Liver (tissue), 9 donors: Measurements from ENCODE around the gene AMOTL1. TPM values are rescaled to one million over a fixed set of nuclear protein-coding genes. Genes with fewer than 3 reads are reported as not detected.

Source experiments
- DNase-seq: peaks from one replicate; pipeline ENCODE4 v3.0.0-alpha.2; 2017; ENCODE audit warnings: low spot score
- H3K27ac ChIP-seq, 2 donors: one replicate each; pipeline ENCODE4 v1.7.0; 2013; ENCODE audit warnings: inconsistent platforms in 2 of 2, low read length in 2 of 2, control low read depth in 1 of 2, low read depth in 1 of 2, mild to moderate bottlenecking in 1 of 2
- H3K27me3 ChIP-seq, 4 donors: one replicate each; pipeline versions ENCODE4 v1.6.1 to v1.7.0; 2013; ENCODE audit warnings: low read length in 3 of 4, inconsistent platforms in 1 of 4, mild to moderate bottlenecking in 1 of 4, moderate library complexity in 1 of 4; ENCODE audit not compliant: control insufficient read depth in 4 of 4, insufficient read depth in 4 of 4
- H3K36me3 ChIP-seq, 4 donors: one replicate each; pipeline versions ENCODE4 v1.6.1 to v1.7.0; 2013; ENCODE audit warnings: low read length in 3 of 4, mild to moderate bottlenecking in 3 of 4, low read depth in 1 of 4, moderate library complexity in 1 of 4; ENCODE audit not compliant: control insufficient read depth in 4 of 4, insufficient read depth in 3 of 4
- H3K4me1 ChIP-seq, 4 donors: one replicate each; pipeline versions ENCODE4 v1.6.1 to v1.7.0; 2013; ENCODE audit warnings: low read length in 3 of 4, mild to moderate bottlenecking in 3 of 4, moderate library complexity in 1 of 4; ENCODE audit not compliant: control insufficient read depth in 4 of 4, insufficient read depth in 4 of 4
- H3K4me3 ChIP-seq, 3 donors: one replicate each; pipeline versions ENCODE4 v1.6.1 to v1.7.0; 2013; ENCODE audit warnings: low read length in 3 of 3, control low read depth in 1 of 3, low read depth in 1 of 3, mild to moderate bottlenecking in 1 of 3
- H3K9ac ChIP-seq, 2 donors: one replicate each; pipeline ENCODE4 v1.7.0; 2013; ENCODE audit warnings: low read length in 2 of 2, mild to moderate bottlenecking in 2 of 2, moderate library complexity in 2 of 2, control low read depth in 1 of 2, low read depth in 1 of 2
- H3K9me3 ChIP-seq, 4 donors: one replicate each; pipeline versions ENCODE4 v1.6.1 to v1.7.0; 2013; ENCODE audit warnings: low read length in 3 of 4; ENCODE audit not compliant: control insufficient read depth in 4 of 4
- CTCF ChIP-seq: fragments of 150-350 bp; IDR thresholded peaks from 2 replicates; pipeline ENCODE4 v1.5.1; 2017; ENCODE audit warnings: improper control_type of control experiment, low read depth, low read length; ENCODE audit not compliant: missing input control
- EGR1 ChIP-seq, 2 donors: IDR thresholded peaks; 2 replicates each; pipeline ENCODE4 v1.6.1; 2016 to 2018; ENCODE audit warnings: antibody characterized with exemption in 2 of 2, low read depth in 2 of 2
- FOXA2 ChIP-seq: IDR thresholded peaks from 2 replicates; pipeline ENCODE4 v1.6.1; 2016; ENCODE audit warnings: antibody characterized with exemption
- HNF4A ChIP-seq, 2 donors: conservative IDR thresholded peaks; 2 replicates each; pipeline ENCODE4 v1.6.1; 2016; ENCODE audit warnings: antibody characterized with exemption in 2 of 2, mild to moderate bottlenecking in 2 of 2
- HNF4G ChIP-seq: IDR thresholded peaks from 2 replicates; pipeline ENCODE4 v1.6.1; 2016; ENCODE audit warnings: antibody characterized with exemption
- MAX ChIP-seq: IDR thresholded peaks from 2 replicates; pipeline ENCODE4 v1.6.1; 2016; ENCODE audit warnings: antibody characterized with exemption
- NR2F2 ChIP-seq: IDR thresholded peaks from 2 replicates; pipeline ENCODE4 v1.6.1; 2016; ENCODE audit warnings: antibody characterized with exemption
- RAD21 ChIP-seq, 2 donors: IDR thresholded peaks; 2 replicates each; pipeline ENCODE4 v1.6.1; 2016; ENCODE audit warnings: antibody characterized with exemption in 2 of 2, mild to moderate bottlenecking in 2 of 2
- REST ChIP-seq: IDR thresholded peaks from 2 replicates; pipeline ENCODE4 v1.6.1; 2016; ENCODE audit warnings: antibody characterized with exemption, mild to moderate bottlenecking
- RXRA ChIP-seq, 2 donors: IDR thresholded peaks; 2 replicates each; pipeline ENCODE4 v1.6.1; 2017 to 2018; ENCODE audit warnings: antibody characterized with exemption in 2 of 2, mild to moderate bottlenecking in 1 of 2
- TAF1 ChIP-seq: conservative IDR thresholded peaks from 2 replicates; pipeline ENCODE4 v1.6.1; 2016; ENCODE audit warnings: antibody characterized with exemption, mild to moderate bottlenecking
- ZBTB33 ChIP-seq: IDR thresholded peaks from 2 replicates; pipeline ENCODE4 v1.6.1; 2016; ENCODE audit warnings: antibody characterized with exemption
- WGBS: extraction: QIAGEN DNeasy Blood & Tissue Kit; methylation state at CpG from one replicate; pipeline ENCODE4 v1.1.7; 2013; 5-methylcytosine and 5-hydroxymethylcytosine counted together
- polyA plus RNA-seq, 2 donors: library from polyadenylated mRNA; stranded (reverse) in 1 of 2; unstranded in 1 of 2; fragments of 200-250 nt in 1 of 2; fragments of >200 nt in 1 of 2; fragmentation: Nextera tagmentation in 1 of 2; extraction: Ambion mirVana in 1 of 2; gene quantifications; one replicate each; pipeline versions ENCODE4 v1.2.1 to v1.2.3, GENCODE V29; 2013 to 2015
- total RNA-seq, 2 donors: library from RNA; depleted of rRNA; stranded (reverse); fragments of >200 nt; gene quantifications; one replicate each; pipeline ENCODE4 v1.2.3, GENCODE V29; 2014
- donor health status: healthy.
- donor health status: healthy.
- donor health status: healthy.
- donor health status: healthy.
- donor health status: healthy.

AMOTL1 gene
- total and polyA plus RNA-seq, 4 donors: 2.2 to 29.5 (median 7.2) TPM

- no peaks in the 10 kb centered on the region for H3K9me3 ChIP-seq
- no peak overlapping the region for H3K4me3 ChIP-seq
- no peaks in the 10 kb centered on the region for H3K27me3 ChIP-seq
- H3K4me1 ChIP-seq: peaks cover 1 to 12% (median 8%) of the 10 kb centered on the region in 4 donors
- H3K9ac ChIP-seq: no peak overlapping the region
- TF ChIP-seq FOXA2: no peak
- no peaks in the 10 kb centered on the region for H3K36me3 ChIP-seq
- 48% methylated on average over 7 of the region's 7 CpGs for WGBS
- DNase-seq: no peak
- peak overlapping the region; percentile 10 to 14 for H3K27ac ChIP-seq
Measured at GRCh38 chr11:94925422-94926270, 157.5 kb downstream of the AMOTL1 start.

- Histone ChIP-seq H3K4me3 (no peak overlapping the region), H3K9ac (no peak overlapping the region), H3K4me1 (peaks cover 1 to 12% (median 8%) of the 10 kb centered on the region in 4 donors), H3K27ac (peak overlapping the region; percentile 10 to 14), H3K9me3 (no peaks in the 10 kb centered on the region), H3K36me3 (no peaks in the 10 kb centered on the region), H3K27me3 (no peaks in the 10 kb centered on the region)
- TF ChIP-seq RAD21 (IDR thresholded peaks at IDR 0.05): no peak
- TF ChIP-seq RXRA (IDR thresholded peaks at IDR 0.05): no peak
- TF ChIP-seq HNF4G: no peak
- TF ChIP-seq MAX: no peak
- TF ChIP-seq ZBTB33: no peak
- TF ChIP-seq NR2F2: no peak
- no peak for TF ChIP-seq REST
- no peak for TF ChIP-seq TAF1
- TF ChIP-seq EGR1 (IDR thresholded peaks at IDR 0.05; ENCODE audit: low read depth in 2 of 2): no peak
- no peak for TF ChIP-seq CTCF
- TF ChIP-seq HNF4A (conservative IDR thresholded peaks at IDR 0.05): no peak
- DNase-seq: no peak
Measured at GRCh38 chr11:94926271-94926625, 158.1 kb downstream of the AMOTL1 start.

Other genes starting within 250 kb of the AMOTL1 start
- 1 to 10 TPM; 1.9 to 4.3 TPM for gene FUT4, start 224.4 kb upstream of the AMOTL1 start, total RNA-seq
- under 1 TPM; 0.47 to 0.95 TPM for gene FUT4, start 224.4 kb upstream of the AMOTL1 start, polyA plus RNA-seq
- gene PIWIL4, start 201.0 kb upstream of the AMOTL1 start, total RNA-seq: 1 to 10 TPM in 1 of 2 donors, under 1 TPM in 1; 0.75 to 1.5 TPM
- under 1 TPM; 0.18 to 0.28 TPM for gene PIWIL4, start 201.0 kb upstream of the AMOTL1 start, polyA plus RNA-seq
- gene CWC15, start 205.2 kb downstream of the AMOTL1 start, total RNA-seq: 10 to 100 TPM; 19.7 to 22.1 TPM
- gene CWC15, start 205.2 kb downstream of the AMOTL1 start, polyA plus RNA-seq: 10 to 100 TPM; 17.6 to 47.0 TPM
- under 1 TPM; 0.17 to 0.23 TPM for gene KDM4D, start 205.4 kb downstream of the AMOTL1 start, total RNA-seq
- under 1 TPM; 0.11 to 0.17 TPM for gene KDM4D, start 205.4 kb downstream of the AMOTL1 start, polyA plus RNA-seq